ENCODE measurements around the gene MTMR2. TPM values are rescaled to one million over a fixed set of nuclear protein-coding genes. Genes with fewer than 3 reads are reported as not detected.
"Not testable (repeated sequence)": the region's sequence is repeated elsewhere in the genome, so short reads cannot be mapped to it uniquely, and the experiment has no call there.

MTMR2 gene
- total RNA-seq, 1 donor from 2014 or later = 37.5 TPM

GRCh38 chr11:95816037-95816436, 107.9 kb downstream of the MTMR2 start:
- no peak for DNase-seq (ENCODE audit: low spot score)

DNA sequence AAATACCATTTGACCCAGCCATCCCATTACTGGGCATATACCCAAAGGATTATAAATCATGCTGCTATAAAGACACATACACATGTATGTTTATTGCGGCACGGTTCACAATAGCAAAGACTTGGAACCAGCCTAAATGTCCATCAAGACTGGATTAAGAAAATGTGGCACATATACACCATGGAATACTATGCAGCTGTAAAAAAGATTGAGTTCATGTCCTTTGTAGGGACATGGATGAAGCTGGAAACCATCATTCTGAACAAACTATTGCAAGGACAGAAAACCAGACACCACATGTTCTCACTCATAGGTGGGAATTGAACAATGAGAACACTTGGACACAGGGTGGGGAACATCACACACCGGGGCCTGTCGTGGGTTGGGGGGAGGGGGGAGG, 112.9 kb downstream of the MTMR2 start:
- not testable (repeated sequence) for DNase-seq (ENCODE audit: low spot score)

DNA sequence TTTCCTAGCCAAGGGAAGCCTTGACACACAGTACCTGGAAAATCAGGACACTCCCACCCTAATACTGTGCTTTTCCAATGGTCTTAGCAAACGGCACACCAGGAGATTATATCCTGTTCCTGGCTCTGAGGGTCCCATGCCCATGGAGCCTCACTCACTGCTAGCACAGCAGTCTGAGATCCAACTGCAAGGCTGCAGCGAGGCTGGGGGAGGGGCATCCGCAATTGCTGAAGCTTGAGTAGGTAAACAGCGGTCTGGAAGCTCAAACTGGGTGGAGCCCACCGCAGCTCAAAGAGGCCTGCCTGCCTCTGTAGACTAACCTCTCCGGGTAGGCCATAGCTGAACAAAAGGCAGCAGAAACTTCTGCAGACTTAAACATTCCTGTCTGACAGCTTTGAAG, 117.4 kb downstream of the MTMR2 start:
- not testable (repeated sequence) for DNase-seq (ENCODE audit: low spot score)

GRCh38 chr11:95805869-95806268, 118.0 kb downstream of the MTMR2 start:
- DNase-seq (ENCODE audit: low spot score) = no peak

- no peak for DNase-seq (ENCODE audit: low spot score)
These were observed 119.9 kb downstream of the MTMR2 start for GRCh38 chr11:95803973-95804372.

GRCh38 chr11:95802806-95803205, 121.1 kb downstream of the MTMR2 start:
- DNase-seq (ENCODE audit: low spot score) = no peak

DNA sequence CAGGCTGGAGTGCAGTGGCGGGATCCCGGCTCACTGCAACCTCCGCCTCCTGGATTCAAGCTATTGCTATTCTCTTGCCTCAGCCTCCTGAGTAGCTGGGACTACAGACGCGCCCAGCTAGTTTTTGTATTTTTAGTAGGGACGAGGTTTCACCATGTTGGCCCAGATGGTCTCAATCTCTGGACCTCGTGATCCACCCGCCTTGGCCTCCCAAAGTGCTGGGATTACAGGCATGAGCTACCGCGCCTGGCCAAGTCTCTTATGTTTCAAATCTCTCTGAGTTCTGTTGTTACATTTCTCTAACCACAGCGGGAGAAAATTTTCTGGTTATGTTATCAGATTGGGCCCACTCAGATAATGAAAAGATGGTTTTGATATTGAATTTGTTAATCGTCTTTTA, 123.5 kb downstream of the MTMR2 start:
- DNase-seq (ENCODE audit: low spot score) = no peak

- no peak for DNase-seq (ENCODE audit: low spot score)
These were observed 124.4 kb downstream of the MTMR2 start for GRCh38 chr11:95799546-95799945.

DNA sequence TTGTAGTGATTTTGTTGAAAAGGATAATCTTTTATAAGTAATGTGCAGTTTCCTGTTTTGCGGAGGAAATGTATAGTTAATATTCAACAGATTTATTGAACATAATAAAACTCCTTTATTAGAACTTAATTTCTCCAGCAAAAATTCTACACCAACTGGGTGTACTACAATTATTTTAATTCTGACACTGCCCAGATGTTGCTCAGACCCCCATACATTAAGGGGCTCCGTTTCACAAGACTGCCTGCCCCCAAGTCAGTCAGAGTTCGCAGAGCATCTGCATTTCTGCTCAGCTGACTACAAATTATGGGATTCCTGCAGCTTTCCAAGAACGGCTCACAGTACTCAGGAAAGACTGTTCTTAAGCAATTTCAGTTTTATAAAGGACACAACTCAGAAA, 127.4 kb downstream of the MTMR2 start:
- DNase-seq (ENCODE audit: low spot score) = no peak

DNA sequence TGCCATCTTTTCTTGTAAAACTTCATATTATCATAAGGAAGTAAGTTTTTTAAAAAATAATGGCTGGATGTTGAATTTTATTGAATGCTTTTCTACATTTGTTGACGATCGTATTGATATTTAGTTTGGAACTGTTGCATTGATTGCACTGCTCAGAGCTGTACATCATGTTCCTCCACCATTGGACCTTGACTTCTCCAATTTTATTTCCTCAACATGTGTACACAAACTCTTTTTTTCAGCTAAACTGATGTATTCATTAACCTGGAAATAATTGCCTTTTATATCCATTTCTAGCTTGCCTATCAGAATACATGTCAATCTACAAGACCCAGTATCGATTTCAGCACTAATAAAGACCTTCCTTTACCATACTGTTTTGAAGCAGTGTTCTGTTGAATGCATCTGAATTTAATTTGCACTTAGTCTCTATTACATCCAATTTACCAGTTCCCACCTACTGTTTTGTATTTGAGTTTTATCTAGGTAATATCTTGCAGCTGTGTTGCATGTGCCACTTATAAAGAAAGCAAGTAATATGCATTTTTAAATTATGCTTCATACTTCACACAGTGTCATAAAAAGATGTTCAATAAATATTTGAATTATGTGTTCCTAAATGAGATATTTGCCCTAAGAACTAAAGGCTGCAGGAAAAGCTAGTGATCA, 128.1 kb downstream of the MTMR2 start:
- no peak for DNase-seq (ENCODE audit: low spot score)

- DNase-seq (ENCODE audit: low spot score) = no peak
These were observed 129.8 kb downstream of the MTMR2 start for GRCh38 chr11:95794086-95794485.

GRCh38 chr11:95793116-95793515, 130.8 kb downstream of the MTMR2 start:
- no peak for DNase-seq (ENCODE audit: low spot score)

- no peak for DNase-seq (ENCODE audit: low spot score)
These were observed 131.2 kb downstream of the MTMR2 start for GRCh38 chr11:95792700-95793099.

DNA sequence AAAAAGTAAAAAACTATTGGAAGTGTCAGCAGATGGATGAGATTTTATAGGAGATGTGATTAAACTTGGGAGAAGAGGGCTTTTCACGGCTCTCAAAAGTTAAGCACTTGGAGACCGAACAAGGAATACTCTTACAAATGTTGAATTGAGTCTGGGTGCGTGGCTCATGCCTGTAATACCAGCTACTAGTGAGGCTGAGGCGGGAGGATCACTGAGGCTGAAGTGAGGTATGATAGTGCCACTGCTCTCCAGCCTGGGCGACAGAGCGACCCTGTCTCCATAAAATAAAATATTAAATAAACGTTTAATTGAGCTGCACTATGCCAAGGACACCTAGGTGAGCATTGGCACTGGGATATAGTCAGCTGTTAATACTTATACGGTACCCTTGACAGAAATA, 131.7 kb downstream of the MTMR2 start:
- DNase-seq (ENCODE audit: low spot score) = no peak

- no peak for DNase-seq (ENCODE audit: low spot score)
These were observed 132.2 kb downstream of the MTMR2 start for GRCh38 chr11:95791709-95792033.

DNA sequence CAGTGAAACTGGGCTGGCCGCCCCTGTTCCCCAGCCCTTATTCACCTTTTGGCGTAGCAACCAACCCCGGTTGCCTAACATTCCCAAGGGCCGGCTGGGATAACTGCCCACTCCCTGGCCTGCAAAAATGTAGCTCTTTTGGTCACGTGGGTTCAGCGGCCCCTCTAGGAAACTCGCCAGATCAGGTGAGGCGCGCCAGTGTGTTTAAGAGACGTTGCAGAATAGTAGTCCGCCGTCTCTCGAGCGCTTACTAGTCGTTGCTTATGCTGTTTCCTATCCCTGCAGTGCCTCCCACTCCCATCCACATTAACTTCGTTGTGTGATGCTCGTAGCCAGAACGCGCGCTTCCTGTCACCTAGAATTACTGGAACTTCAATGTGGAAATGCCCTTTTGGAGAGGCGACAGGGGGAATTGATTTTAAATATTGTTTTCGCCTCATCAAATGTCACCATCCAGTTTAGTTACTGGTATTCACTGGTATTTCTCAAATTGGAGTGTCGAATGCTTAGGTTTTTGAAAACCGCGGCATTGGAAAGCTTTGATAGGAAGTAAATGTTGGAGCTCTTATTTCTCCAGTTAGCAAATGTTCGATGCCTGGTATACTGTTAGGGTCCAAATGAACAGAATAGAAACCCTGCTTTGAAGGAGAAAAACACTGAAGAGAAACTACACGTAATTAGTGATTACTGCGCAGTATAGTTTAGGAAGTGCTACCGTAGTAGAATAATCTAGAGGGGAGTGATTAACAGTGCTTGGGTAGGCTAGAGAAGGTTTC, 132.8 kb downstream of the MTMR2 start:
- DNase-seq (ENCODE audit: low spot score) = peak; percentile 68

DNA sequence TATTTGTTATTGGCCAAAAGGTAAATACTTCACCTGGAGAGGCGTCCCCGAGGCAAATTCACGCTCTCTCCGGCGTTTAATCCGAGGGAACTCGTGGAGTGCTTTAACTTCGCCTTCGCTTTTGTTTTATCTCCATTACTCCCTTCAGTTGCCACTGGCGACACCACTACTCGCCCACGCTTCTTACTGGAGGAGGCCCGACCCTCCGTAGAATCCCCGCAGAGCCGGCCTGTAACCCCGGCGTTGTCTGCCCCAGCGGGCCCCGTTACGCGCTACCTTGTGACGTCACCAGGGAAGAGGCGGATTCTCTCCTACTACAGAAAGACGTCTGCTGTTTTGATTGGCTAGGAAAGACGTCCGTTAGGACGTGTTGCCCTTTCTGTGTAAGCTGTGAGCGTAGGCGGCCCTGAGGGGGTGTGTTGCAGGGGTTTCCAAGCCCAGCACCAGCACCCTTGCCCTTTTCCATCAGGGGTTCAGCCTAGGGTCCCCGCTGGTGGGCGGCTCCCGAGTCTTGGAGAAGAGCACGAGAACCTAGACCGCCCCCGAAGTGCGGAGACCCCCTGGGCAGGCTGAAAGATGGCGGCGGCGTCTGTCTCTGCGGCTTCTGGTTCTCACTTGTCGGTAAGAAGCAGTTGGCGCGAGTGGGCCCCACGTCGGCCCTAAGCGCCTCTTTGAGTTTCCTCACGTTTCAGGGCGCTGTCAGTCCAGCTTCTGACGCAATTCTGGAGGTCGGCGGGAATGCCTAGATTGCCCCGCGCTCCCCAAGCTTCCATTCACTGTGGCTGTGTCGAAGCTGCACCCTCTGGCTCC, 133.6 kb downstream of the MTMR2 start, which contains the start of gene CEP57:
Gene CEP57 (plus strand): TSS at position 376 of the 810 bp plus-strand sequence. CDS start 201 bp downstream, at position 577.
- peak; percentile 95 for DNase-seq (ENCODE audit: low spot score)

DNA sequence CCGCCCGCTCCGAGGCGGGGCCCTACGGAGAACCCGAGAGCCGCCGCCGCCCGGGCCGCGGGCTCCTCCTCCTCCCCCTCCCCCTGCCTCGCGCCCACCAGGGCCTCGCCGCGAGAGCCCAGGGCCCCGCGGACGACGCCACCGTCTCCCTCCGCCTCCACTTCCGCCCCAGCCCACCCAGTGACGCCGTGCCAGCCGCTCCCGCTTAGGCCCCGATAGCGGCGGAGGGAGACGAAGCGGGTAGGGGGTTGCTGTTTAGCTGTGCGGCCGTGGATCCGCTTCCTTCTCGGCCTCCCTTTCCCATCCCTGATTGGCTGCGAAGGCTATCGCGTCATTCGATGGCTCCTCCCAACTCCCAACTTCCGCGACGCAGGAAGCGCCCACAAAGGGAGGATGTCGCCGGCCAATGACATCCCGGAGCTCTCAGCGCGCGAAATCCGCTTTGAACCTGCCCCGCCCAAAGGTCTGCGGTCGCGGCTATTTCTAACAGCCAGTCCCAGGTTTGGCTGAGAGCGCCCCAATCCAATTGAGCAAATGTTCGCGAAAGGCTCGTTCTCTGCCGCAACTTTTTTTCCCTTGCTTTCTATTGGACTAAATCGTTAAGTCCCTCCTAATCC, 134.3 kb downstream of the MTMR2 start, which contains the start of gene FAM76B:
Gene FAM76B (minus strand): TSS at position 277 of the 617 bp plus-strand sequence. CDS start 304 bp downstream, outside the sequence.
- DNase-seq (ENCODE audit: low spot score) = peak; percentile 98

GRCh38 chr11:95788921-95789505, 134.9 kb downstream of the MTMR2 start:
- DNase-seq (ENCODE audit: low spot score) = peak; percentile 51
